HG03342 (cell line): ENCODE results near the gene AP3D1.
A peak's percentile ranks its signal among the peaks of the same experiment; 100 is the strongest.

Experiments used
- ATAC-seq: cut with Tn5 transposase; IDR thresholded peaks from one replicate; pipeline ENCODE4 v1.9.1; 2021; ENCODE audit warnings: mild to moderate bottlenecking, moderate library complexity; ENCODE audit not compliant: unreplicated experiment

AP3D1 gene

DNA sequence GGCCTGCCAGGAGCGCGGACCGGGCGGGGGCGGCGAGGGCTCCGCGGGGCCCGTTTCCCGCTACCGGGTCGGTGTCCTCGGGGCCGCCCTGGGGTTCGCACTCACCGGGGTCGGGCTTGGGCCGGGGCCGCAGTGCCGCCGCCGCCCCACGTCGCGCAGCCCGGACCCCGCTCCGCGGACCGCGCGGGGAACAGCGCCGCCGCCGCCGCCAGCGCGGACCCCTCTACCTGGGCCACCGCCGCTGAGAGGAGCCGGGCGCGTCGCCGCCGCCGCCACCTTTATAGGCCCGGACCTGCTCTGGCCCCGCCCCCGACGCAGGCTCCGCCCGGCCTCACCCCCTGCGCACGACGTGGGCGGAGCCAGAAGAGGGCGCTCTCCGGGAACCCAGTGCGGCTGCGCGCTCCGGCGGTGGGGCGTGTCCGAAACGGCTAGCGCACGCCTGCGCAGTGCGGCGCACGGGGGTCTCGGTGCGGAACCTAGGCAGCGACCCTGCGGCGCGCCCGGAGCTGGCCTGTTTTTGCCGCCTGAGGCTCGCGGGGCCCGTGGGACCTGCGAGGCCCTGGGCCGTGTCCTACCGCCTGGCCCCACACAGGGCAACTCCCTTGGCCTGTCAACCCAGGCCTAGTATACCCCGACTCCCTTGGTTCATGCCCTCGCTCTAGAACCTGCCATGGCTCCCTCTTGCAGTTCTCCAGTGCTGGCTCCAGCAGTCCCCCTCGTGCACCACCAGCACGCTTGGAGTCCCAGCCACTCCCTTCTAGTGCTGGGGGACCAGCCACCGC, 100.2 kb downstream of the AP3D1 start, which contains the start of gene MKNK2:
MKNK2 (minus strand) TSS at position 254 of the 782 bp plus-strand sequence. CDS start 393 bp downstream, outside the sequence.
- ATAC-seq, result peak; percentile 56
